ENCODE data around the gene ATCAY. TPM values are rescaled to one million over a fixed set of nuclear protein-coding genes. Genes with fewer than 3 reads are reported as not detected.

ATCAY gene
- total and polyA plus RNA-seq, 2 of the 13 experiments (the other 11 are each of a cell fraction or from before 2014, with no cell fraction given): not detected

- Histone ChIP-seq H3K9ac (ENCODE audit: insufficient read depth, low read depth, low read length) (no peak overlapping the region), H3K4me1 (ENCODE audit: insufficient read depth, low read length) (peaks cover 6% of the 10 kb centered on the region; the same call in 1 of the 2 replicates), H3K4me3 (replicated peaks in 1 of 3; ENCODE audit: insufficient read depth in 1 of 3, low read depth in 2 of 3, low read length in 3 of 3) (no peak overlapping the region), H3K4me2 (ENCODE audit: low read depth, low read length) (no peak overlapping the region), H3K9me3 (ENCODE audit: low read length) (no peaks in the 10 kb centered on the region), H3K27ac (ENCODE audit: extremely low read length, insufficient read depth, low read length) (no peak overlapping the region), H4K20me1 (ENCODE audit: insufficient read depth, low read length) (no peaks in the 10 kb centered on the region), H3K36me3 (replicated peaks in 1 of 2; ENCODE audit: control insufficient read depth in 1 of 2, insufficient read depth in 2 of 2, low read length in 2 of 2) (peaks cover 0 to 4% of the 10 kb centered on the region in 2 experiments; a peak in 4 of 5 replicates), H3K27me3 (ENCODE audit: control insufficient read depth in 1 of 2, insufficient read depth in 2 of 2, low read length in 2 of 2) (peaks cover 0 to 7% of the 10 kb centered on the region in 2 experiments; a peak in 1 of 5 replicates), H2AFZ (ENCODE audit: low read length) (no peak overlapping the region), H3K79me2 (ENCODE audit: insufficient read depth, low read length) (no peaks in the 10 kb centered on the region)
- DNase-seq (ENCODE audit: low spot score): no peak
- ChIA-PET CTCF (ENCODE audit: low intra/inter-chr PET ratio, low total read pairs) (no interaction called here), POLR2A (interaction anchor here (3.7 kb wide), 1 partner anchor 13 kb away, joined by 18 read pairs; no protein-coding TSS in a partner anchor)
- 100% methylated on average over 2 of the region's 10 CpGs for WGBS (ENCODE audit: low lambda C conversion rate)
- FAIRE-seq: no peak
- no TSS peak for BruUV-seq (replicated peaks)
- ATAC-seq: no peak
- in situ Hi-C loops (cut with HindIII; ENCODE audit: extremely low pct_ligation_motif_present, low pct_unique_long_range_greater_than_20kb): no loop called here
- intact Hi-C loops (cut with micrococcal nuclease; ENCODE audit: unreplicated experiment): no loop called here
- TF ChIP-seq AGO2 (optimal IDR thresholded peaks at IDR 0.05; ENCODE audit: low read depth, low read length) (peak; percentile 73), POLR2G (IDR thresholded peaks at IDR 0.05; ENCODE audit: low read depth, low read length) (peak; percentile 47; the same call in 1 of the 2 replicates), SMARCE1 (IDR thresholded peaks at IDR 0.05; ENCODE audit: borderline replicate concordance) (no peak)
Measured at GRCh38 chr19:3955688-3956087, 75.2 kb downstream of the ATCAY start.

- TF ChIP-seq POGZ (CRISPR knock-in tag; IDR thresholded peaks at IDR 0.05): no peak
- TF ChIP-seq AGO2 (optimal IDR thresholded peaks at IDR 0.05; ENCODE audit: low read depth, low read length): peak; percentile 30
- TF ChIP-seq RBFOX2 (IDR thresholded peaks at IDR 0.05; ENCODE audit: low read depth, low read length): peak; percentile 35
- no peak; the same call in 2 of the 3 replicates for ATAC-seq
- no peak for FAIRE-seq
- Histone ChIP-seq H3K36me3 (replicated peaks in 1 of 2; ENCODE audit: control insufficient read depth in 1 of 2, insufficient read depth in 2 of 2, low read length in 2 of 2) (peaks cover 15 to 27% of the 10 kb centered on the region in 2 experiments), H3K4me3 (replicated peaks in 1 of 3; ENCODE audit: insufficient read depth in 1 of 3, low read depth in 2 of 3, low read length in 3 of 3) (no peak overlapping the region), H3K4me1 (ENCODE audit: insufficient read depth, low read length) (no peaks in the 10 kb centered on the region), H3K27ac (ENCODE audit: extremely low read length, insufficient read depth, low read length) (no peak overlapping the region), H3K9ac (ENCODE audit: insufficient read depth, low read depth, low read length) (no peak overlapping the region), H3K27me3 (ENCODE audit: control insufficient read depth in 1 of 2, insufficient read depth in 2 of 2, low read length in 2 of 2) (no peaks in the 10 kb centered on the region), H3K4me2 (ENCODE audit: low read depth, low read length) (no peak overlapping the region), H3K9me3 (ENCODE audit: low read length) (no peaks in the 10 kb centered on the region), H2AFZ (ENCODE audit: low read length) (no peak overlapping the region), H3K79me2 (ENCODE audit: insufficient read depth, low read length) (no peaks in the 10 kb centered on the region), H4K20me1 (ENCODE audit: insufficient read depth, low read length) (no peaks in the 10 kb centered on the region)
- ChIA-PET CTCF (ENCODE audit: low intra/inter-chr PET ratio, low total read pairs) (no interaction called here), POLR2A (no interaction called here)
- in situ Hi-C loops (cut with HindIII; ENCODE audit: extremely low pct_ligation_motif_present, low pct_unique_long_range_greater_than_20kb) (no loop called here), intact Hi-C loops (cut with micrococcal nuclease; ENCODE audit: unreplicated experiment) (no loop called here)
- DNase-seq (ENCODE audit: low spot score): no peak
- BruUV-seq (replicated peaks): no TSS peak
- 98% methylated on average over 58 of the region's 86 CpGs for WGBS (ENCODE audit: low lambda C conversion rate)
Measured at GRCh38 chr19:3958836-3959765, 78.6 kb downstream of the ATCAY start.
